Adipose tissue (tissue), 3 donors: ENCODE measurements around the gene CCNI. TPM values are rescaled to one million over a fixed set of nuclear protein-coding genes. Genes with fewer than 3 reads are reported as not detected.

ENCODE experiments used
- H3K27ac ChIP-seq: one replicate; pipeline ENCODE4 v1.5.1; 2013; ENCODE audit warnings: low read depth, low read length
- WGBS, 3 donors: extraction: QIAGEN DNeasy Blood & Tissue Kit; methylation state at CpG; one replicate each; pipeline ENCODE4 v1.1.7; 2013; 5-methylcytosine and 5-hydroxymethylcytosine counted together
- polyA plus RNA-seq, 3 donors: library from polyadenylated mRNA; stranded (reverse); fragments of 200-250 nt; gene quantifications; one replicate each; pipeline ENCODE4 v1.2.3, GENCODE V29; 2013
- donor health status: healthy with polysubstance abuse.
- donor health status: Bipolar disorder and iron deficiency.
- donor health status: healthy.

The CCNI gene
- polyA plus RNA-seq, 3 donors = 101 to 282 (median 117) TPM

GRCh38 chr4:77020017-77020416 is 55.8 kb downstream of the CCNI start:
- WGBS, 3 donors = 80 to 88% (median 84%) methylated on average over 3 of the region's 3 CpGs
- H3K27ac ChIP-seq = no peak overlapping the region

GRCh38 chr4:77015390-77015789 is 60.4 kb downstream of the CCNI start:
- 35 to 64% (median 43%) methylated on average over 1 of the region's 1 CpG for WGBS, 3 donors
- H3K27ac ChIP-seq = no peak overlapping the region

- 65 to 83% (median 73%) methylated on average over 1 of the region's 1 CpG for WGBS, 3 donors
- H3K27ac ChIP-seq = no peak overlapping the region
Measured at GRCh38 chr4:77014256-77014655, 61.5 kb downstream of the CCNI start.

GRCh38 chr4:77012726-77013125 is 63.1 kb downstream of the CCNI start:
- H3K27ac ChIP-seq = no peak overlapping the region
- WGBS, 3 donors = 67 to 75% (median 71%) methylated on average over 5 of the region's 5 CpGs

GRCh38 chr4:77010841-77011354 is 64.9 kb downstream of the CCNI start:
- WGBS, 3 donors = 91 to 95% (median 91%) methylated on average over 3 of the region's 3 CpGs
- no peak overlapping the region for H3K27ac ChIP-seq

- no peak overlapping the region for H3K27ac ChIP-seq
Measured at GRCh38 chr4:77009511-77010115, 66.2 kb downstream of the CCNI start.

- H3K27ac ChIP-seq = no peak overlapping the region
- 5 to 45% (median 15%) methylated on average over 1 of the region's 1 CpG for WGBS, 3 donors
Measured at GRCh38 chr4:77007358-77008230, 68.2 kb downstream of the CCNI start.

GRCh38 chr4:77006753-77007353 is 68.9 kb downstream of the CCNI start:
- no peak overlapping the region for H3K27ac ChIP-seq
- WGBS, 3 donors = 56 to 74% (median 61%) methylated on average over 4 of the region's 4 CpGs

GRCh38 chr4:77003400-77003799 is 72.4 kb downstream of the CCNI start:
- H3K27ac ChIP-seq = no peak overlapping the region

GRCh38 chr4:77002321-77003107 is 73.3 kb downstream of the CCNI start:
- WGBS, 3 donors = 65 to 75% (median 66%) methylated on average over 5 of the region's 5 CpGs
- H3K27ac ChIP-seq = no peak overlapping the region

GRCh38 chr4:77001907-77002306 is 73.9 kb downstream of the CCNI start:
- WGBS, 3 donors = 27 to 79% (median 28%) methylated on average over 1 of the region's 1 CpG
- H3K27ac ChIP-seq = no peak overlapping the region

- WGBS, 3 donors = 63 to 84% (median 80%) methylated on average over 8 of the region's 8 CpGs
- H3K27ac ChIP-seq = no peak overlapping the region
Measured at GRCh38 chr4:76998251-76998901, 77.4 kb downstream of the CCNI start.

- H3K27ac ChIP-seq = no peak overlapping the region
- 92 to 97% (median 95%) methylated on average over 5 of the region's 5 CpGs for WGBS, 3 donors
Measured at GRCh38 chr4:76997532-76997931, 78.3 kb downstream of the CCNI start.

Other genes with a start within 250 kb of the CCNI start
- 1 to 10 TPM in 1 of 3 donors, under 1 TPM in 2; 0.11 to 2.8 (median 0.28) TPM for gene SOWAHB, start 177.8 kb downstream of the CCNI start, polyA plus RNA-seq
- 100 to 1,000 TPM in 1 of 3 donors, 10 to 100 TPM in 2; 12.2 to 136 (median 91.1) TPM for gene SEPTIN11, start 126.2 kb downstream of the CCNI start, polyA plus RNA-seq
- gene CCNG2, start 81.2 kb upstream of the CCNI start, polyA plus RNA-seq = 10 to 100 TPM in 2 of 3 donors, 1 to 10 TPM in 1; 8.9 to 46.9 (median 13.4) TPM